ENCODE measurements around the gene MAGT1.
A peak's percentile ranks its signal among the peaks of the same experiment; 100 is the strongest.
"Not testable (repeated sequence)": the region's sequence is repeated elsewhere in the genome, so short reads cannot be mapped to it uniquely, and the experiment has no call there.

MAGT1 gene

GRCh38 chrX:77894921-77895886 is at the start of gene MAGT1:
MAGT1 (minus strand) TSS chrX:77895435; CDS start chrX:77895410, 25 bp downstream.
- ChIA-PET POLR2A (ENCODE audit: low non-redundant PET) (no interaction called here), CTCF (no interaction called here)

DNA sequence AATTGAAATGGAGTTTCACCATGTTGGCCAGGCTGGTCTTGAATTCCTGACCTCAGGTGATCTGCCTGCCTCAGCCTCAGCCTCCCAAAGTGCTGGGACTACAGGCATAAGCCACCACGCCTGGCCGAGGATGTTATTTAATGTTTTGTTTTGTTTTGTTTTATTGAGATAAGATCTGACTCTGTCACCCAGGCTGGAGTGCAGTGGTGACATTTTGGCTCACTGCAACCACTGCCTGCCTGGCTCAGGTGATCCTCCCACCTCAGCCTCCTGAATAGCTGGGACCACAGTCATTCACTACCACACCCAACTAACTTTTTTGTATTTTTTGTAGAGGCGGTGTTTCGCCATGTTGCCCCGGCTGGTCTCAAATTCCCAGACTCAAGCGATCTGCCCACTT is 49.8 kb upstream of the MAGT1 start:
- POLR2A ChIA-PET (ENCODE audit: low non-redundant PET); H3K27ac ChIP-seq; CTCF ChIA-PET; DNase-seq (ENCODE audit: low spot score): not testable (repeated sequence)

More at GRCh38 chrX:77894921-77895886, at the start of gene MAGT1:
- peak; percentile 87 for DNase-seq (ENCODE audit: low spot score)
- TF ChIP-seq CTCF (conservative IDR thresholded peaks at IDR 0.05; ENCODE audit: low read depth), result no peak
- H3K27ac ChIP-seq, result peak within 1 kb of the TSS; percentile 76

DNA sequence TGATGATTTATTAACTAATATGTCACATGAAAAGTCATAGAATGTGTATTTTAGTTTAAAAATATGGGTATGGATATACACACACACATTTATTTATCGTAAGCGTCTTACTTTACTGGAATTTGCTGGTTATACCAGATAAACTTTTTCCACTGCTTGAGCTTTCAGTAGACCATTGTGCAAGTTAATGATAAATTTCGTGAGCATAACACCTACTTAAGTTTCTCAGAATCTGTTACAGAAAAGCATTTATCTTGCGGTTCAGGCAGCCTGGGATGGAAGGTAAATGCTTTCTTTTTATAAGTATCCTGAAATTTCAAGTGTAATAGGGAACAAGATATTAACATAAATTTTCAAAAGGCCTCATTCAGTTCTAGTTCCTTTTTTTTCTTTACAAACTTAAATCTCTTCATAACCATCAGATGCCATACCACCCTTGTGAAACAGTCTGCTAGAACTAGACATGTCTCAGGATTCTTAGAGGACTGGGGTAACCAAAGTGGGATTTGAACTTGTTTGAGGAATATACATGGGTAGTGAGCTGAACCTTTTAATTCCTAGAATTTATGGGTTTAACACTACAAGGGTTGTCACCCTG is 42.9 kb upstream of the MAGT1 start:
- CTCF ChIA-PET, result no interaction called here
- TF ChIP-seq CTCF (conservative IDR thresholded peaks at IDR 0.05; ENCODE audit: low read depth), result no peak
- no peak overlapping the region for H3K27ac ChIP-seq
- POLR2A ChIA-PET (ENCODE audit: low non-redundant PET), result no interaction called here
- DNase-seq (ENCODE audit: low spot score), result no peak

- DNase-seq (ENCODE audit: low spot score), result peak; percentile 8
- ChIA-PET POLR2A (ENCODE audit: low non-redundant PET) (no interaction called here), CTCF (no interaction called here)
- H3K27ac ChIP-seq, result no peak overlapping the region
- TF ChIP-seq CTCF (conservative IDR thresholded peaks at IDR 0.05; ENCODE audit: low read depth), result no peak
Measured at GRCh38 chrX:77937291-77937690, 42.1 kb upstream of the MAGT1 start.

GRCh38 chrX:77936299-77936698 is 41.1 kb upstream of the MAGT1 start:
- no peak overlapping the region for H3K27ac ChIP-seq
- CTCF ChIA-PET, result no interaction called here
- no peak for TF ChIP-seq CTCF (conservative IDR thresholded peaks at IDR 0.05; ENCODE audit: low read depth)

DNA sequence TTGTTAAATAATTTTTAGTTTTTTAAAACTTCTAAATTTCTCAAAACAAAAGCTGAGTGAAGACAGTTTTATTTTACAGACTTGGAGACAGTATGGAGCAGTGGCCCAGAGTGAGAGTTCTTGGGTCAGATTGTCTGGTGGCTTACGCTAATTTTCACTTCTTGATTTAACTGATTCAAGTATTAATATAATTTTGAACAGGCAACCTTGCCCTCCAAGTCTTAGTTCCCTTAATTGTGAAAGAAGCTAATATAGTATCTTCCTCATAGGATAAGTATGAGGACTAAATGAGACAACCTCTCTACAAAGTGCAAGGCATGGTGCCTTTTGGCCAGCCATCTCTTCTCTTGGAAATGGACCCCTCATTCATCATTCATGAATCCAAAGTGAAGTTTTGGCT is 40.7 kb upstream of the MAGT1 start:
- ChIA-PET CTCF (no interaction called here), POLR2A (ENCODE audit: low non-redundant PET) (no interaction called here)
- no peak overlapping the region for H3K27ac ChIP-seq
- TF ChIP-seq CTCF (conservative IDR thresholded peaks at IDR 0.05; ENCODE audit: low read depth), result no peak
- DNase-seq (ENCODE audit: low spot score), result no peak

More at GRCh38 chrX:77936299-77936698, 41.1 kb upstream of the MAGT1 start:
- POLR2A ChIA-PET (ENCODE audit: low non-redundant PET), result no interaction called here
- DNase-seq (ENCODE audit: low spot score), result no peak

- H3K27ac ChIP-seq, result no peak overlapping the region
- DNase-seq (ENCODE audit: low spot score), result no peak
- ChIA-PET CTCF (no interaction called here), POLR2A (ENCODE audit: low non-redundant PET) (no interaction called here)
- no peak for TF ChIP-seq CTCF (conservative IDR thresholded peaks at IDR 0.05; ENCODE audit: low read depth)
Measured at GRCh38 chrX:77930581-77930980, 35.3 kb upstream of the MAGT1 start.

Data from RWPE1 (cell line).